Ascending aorta (tissue), 2 donors: ENCODE results near the gene FOXP1. TPM values are rescaled to one million over a fixed set of nuclear protein-coding genes. Genes with fewer than 3 reads are reported as not detected.
A peak's percentile ranks its signal among the peaks of the same experiment; 100 is the strongest.

Experiments
- DNase-seq, 2 donors: peaks; one replicate each; pipeline ENCODE4 v3.0.0-alpha.2; 2019; ENCODE audit warnings: low spot score in 2 of 2
- H3K27ac ChIP-seq, 2 donors: fragments of 200-600 bp; sonication (generic); one replicate each; pipeline ENCODE4 v1.5.1; 2016 to 2017; ENCODE audit warnings: mild to moderate bottlenecking in 1 of 2
- H3K27me3 ChIP-seq: fragments of 200-600 bp; sonication (generic); one replicate; pipeline ENCODE4 v1.5.1; 2017
- H3K36me3 ChIP-seq, 2 donors: fragments of 200-600 bp; sonication (generic); one replicate each; pipeline ENCODE4 v1.5.1; 2016
- H3K4me1 ChIP-seq, 2 donors: fragments of 200-600 bp; sonication (generic); one replicate each; pipeline ENCODE4 v1.5.1; 2016 to 2017; ENCODE audit warnings: mild to moderate bottlenecking in 1 of 2
- H3K4me3 ChIP-seq, 2 donors: fragments of 200-600 bp; sonication (generic); one replicate each; pipeline ENCODE4 v1.5.1; 2016 to 2017; ENCODE audit warnings: mild to moderate bottlenecking in 1 of 2
- H3K9me3 ChIP-seq, 2 donors: fragments of 200-600 bp; sonication (generic); one replicate each; pipeline ENCODE4 v1.5.1; 2016
- CTCF ChIP-seq, 3 experiments: fragments of 200-600 bp in 2 of 3; fragments of 450-650 bp in 1 of 3; sonication (generic) in 2 of 3; IDR thresholded peaks; one replicate each; pipeline ENCODE4 v1.5.1; 2016 to 2019; ENCODE audit warnings: antibody characterized with exemption in 3 of 3, mild to moderate bottlenecking in 1 of 3, moderate library complexity in 1 of 3
- intact Hi-C: fragments of 100-400 bp; cut with DNase I; formaldehyde crosslinking; loops from one replicate; pipeline ENCODE4 v1.15.1; 2023
- total RNA-seq: library from RNA; depleted of rRNA; stranded (reverse); fragments of >200 nt; gene quantifications from one replicate; pipeline ENCODE4 v1.1.0, GENCODE V29; 2016

FOXP1 gene
- total RNA-seq, 1 donor from 2014 or later: 171 TPM

DNA sequence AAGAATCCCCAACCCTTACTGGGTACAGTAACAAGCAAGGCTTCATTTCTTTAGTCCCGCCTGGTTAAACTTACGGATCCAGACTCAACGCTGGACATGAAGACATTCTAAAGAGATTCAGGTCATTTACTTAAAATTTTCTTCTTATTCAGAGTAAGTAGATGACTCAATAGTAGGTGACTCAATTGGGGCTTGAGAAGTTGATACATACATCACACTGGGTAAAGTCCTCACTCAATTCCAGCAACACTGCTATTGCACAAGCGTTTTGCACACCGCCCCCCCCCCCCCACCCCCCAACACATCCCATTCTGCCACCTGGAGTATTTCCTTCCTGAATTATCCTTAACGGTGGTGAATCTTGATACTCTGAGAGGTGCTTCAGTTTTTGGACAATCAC lies 610.0 kb downstream of the FOXP1 start:
- no peaks in the 10 kb centered on the region for H3K9me3 ChIP-seq
- peaks cover 53 to 85% of the 10 kb centered on the region in 2 donors for H3K36me3 ChIP-seq
- intact Hi-C loops: no loop called here
- no peaks in the 10 kb centered on the region for H3K27me3 ChIP-seq
- peaks cover 0 to 20% of the 10 kb centered on the region in 2 donors for H3K4me1 ChIP-seq
- TF ChIP-seq CTCF (IDR thresholded peaks at IDR 0.05): no peak
- no peak for DNase-seq
- H3K27ac ChIP-seq: no peak overlapping the region
- no peak overlapping the region for H3K4me3 ChIP-seq

DNA sequence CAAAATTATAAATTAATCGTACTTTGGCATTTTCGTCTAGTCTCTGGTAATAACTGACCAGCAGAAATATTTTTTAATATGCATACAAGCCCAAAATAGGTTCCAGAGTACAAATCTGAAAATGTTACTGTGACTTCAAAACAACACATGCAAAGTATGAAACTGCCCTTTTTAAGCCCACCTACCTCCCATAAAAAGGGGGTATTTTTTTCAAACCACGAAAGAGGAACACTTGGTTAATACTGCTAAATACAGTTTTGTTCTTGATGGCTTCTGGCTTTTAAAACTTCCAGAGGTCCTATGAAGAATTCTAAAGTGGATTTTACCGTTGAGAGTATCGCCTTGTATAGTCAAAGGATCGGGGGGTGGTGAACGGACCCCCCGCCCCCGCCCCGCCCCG lies 610.7 kb downstream of the FOXP1 start:
- Histone ChIP-seq H3K4me1 (peaks cover 0 to 21% of the 10 kb centered on the region in 2 donors), H3K9me3 (no peaks in the 10 kb centered on the region), H3K36me3 (peaks cover 49 to 83% of the 10 kb centered on the region in 2 donors), H3K27ac (no peak overlapping the region), H3K27me3 (no peaks in the 10 kb centered on the region), H3K4me3 (no peak overlapping the region)
- intact Hi-C loops: no loop called here
- DNase-seq: no peak
- TF ChIP-seq CTCF (IDR thresholded peaks at IDR 0.05): no peak

DNA sequence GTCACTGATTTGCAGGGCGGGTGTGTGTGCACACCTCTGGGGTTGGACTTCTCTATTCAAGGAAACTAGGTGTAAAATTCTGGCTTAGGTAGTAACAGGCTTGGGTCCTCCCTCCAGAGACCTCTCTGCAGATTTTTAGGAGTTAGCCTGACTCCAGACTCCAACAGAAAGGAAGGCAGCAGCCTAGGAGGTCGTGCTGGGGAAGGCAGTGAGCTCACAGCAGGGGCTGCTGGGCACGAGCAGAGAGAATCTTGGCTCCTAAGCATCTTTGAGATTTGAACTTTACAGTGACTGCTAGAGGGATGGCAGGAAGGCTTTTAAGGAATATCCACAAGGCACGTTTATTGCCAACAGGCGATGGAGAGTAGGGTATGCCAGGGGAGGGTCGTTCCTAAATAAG lies 612.6 kb downstream of the FOXP1 start:
- TF ChIP-seq CTCF (IDR thresholded peaks at IDR 0.05): no peak
- H3K36me3 ChIP-seq: peaks cover 35 to 70% of the 10 kb centered on the region in 2 donors
- H3K4me1 ChIP-seq: peaks cover 0 to 31% of the 10 kb centered on the region in 2 donors
- intact Hi-C loops: no loop called here
- no peak overlapping the region for H3K4me3 ChIP-seq
- H3K27me3 ChIP-seq: no peaks in the 10 kb centered on the region
- no peak for DNase-seq
- H3K27ac ChIP-seq: peak overlapping the region in 1 of 2 donors; percentile 40
- no peaks in the 10 kb centered on the region for H3K9me3 ChIP-seq

DNA sequence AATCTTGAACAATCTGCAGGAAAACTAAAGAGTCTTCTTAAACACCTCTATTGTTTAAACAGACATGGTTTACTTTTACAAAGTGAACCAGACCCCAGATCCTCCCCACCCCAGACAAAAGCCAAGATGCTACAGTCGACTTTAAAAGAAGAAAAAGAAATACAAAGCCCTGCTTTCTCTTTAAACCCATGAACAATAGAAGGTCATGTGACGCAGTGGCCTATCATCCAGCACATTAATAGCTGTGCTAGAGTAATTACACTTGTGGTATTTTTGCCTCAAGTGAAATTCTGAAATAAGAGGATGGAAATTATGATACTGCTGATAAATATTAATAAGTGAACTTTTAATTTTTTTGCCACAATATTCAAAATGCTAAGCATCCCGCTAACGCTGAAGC lies 613.4 kb downstream of the FOXP1 start:
- H3K9me3 ChIP-seq: no peaks in the 10 kb centered on the region
- peaks cover 41 to 70% of the 10 kb centered on the region in 2 donors for H3K36me3 ChIP-seq
- no peak for DNase-seq
- H3K4me1 ChIP-seq: peaks cover 0 to 28% of the 10 kb centered on the region in 2 donors
- no peak overlapping the region for H3K27ac ChIP-seq
- intact Hi-C loops: no loop called here
- TF ChIP-seq CTCF (IDR thresholded peaks at IDR 0.05): no peak
- no peaks in the 10 kb centered on the region for H3K27me3 ChIP-seq
- no peak overlapping the region for H3K4me3 ChIP-seq

DNA sequence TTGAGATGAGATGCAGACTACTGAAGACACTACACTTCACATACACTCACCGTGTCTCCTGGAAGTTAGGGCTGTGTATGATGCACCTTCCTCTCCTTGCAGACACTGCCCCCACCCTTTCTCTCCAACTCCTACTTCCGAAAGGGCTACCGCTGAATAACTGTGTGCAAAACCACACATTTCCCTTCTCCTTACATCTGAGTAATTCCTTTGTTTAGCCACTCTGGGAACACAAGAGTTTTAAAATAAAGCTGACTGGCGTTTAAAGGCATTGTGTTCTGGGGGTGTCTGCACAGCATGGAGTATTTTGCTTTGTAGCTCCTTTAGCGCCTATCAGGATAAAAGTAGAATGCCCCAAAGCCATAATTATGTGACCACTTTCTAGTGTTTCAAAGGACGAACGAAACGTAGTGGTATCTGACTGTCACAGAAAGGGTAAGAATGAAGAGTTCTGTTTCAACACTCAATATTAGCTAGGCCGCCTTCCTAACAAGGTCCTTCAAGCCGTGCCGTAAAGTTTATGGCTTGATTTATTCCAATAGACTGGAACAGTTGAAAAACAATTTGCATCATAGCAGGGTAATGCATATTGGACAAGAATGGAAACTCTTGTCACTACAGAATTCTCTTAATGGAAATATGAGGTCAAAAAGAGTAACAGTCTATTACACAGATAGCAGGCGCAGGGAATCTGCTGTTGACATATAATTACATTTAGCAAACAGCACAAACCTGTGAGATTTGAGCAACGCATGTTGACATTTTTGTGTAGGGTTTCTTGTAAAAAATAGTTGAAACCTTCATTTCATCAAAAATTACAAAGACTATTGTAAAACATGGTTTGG lies 619.9 kb downstream of the FOXP1 start:
- Histone ChIP-seq H3K9me3 (no peaks in the 10 kb centered on the region), H3K27ac (no peak overlapping the region), H3K4me1 (peaks cover 0 to 11% of the 10 kb centered on the region in 2 donors), H3K27me3 (no peaks in the 10 kb centered on the region), H3K36me3 (peaks cover 47 to 73% of the 10 kb centered on the region in 2 donors), H3K4me3 (no peak overlapping the region)
- TF ChIP-seq CTCF (IDR thresholded peaks at IDR 0.05): no peak
- intact Hi-C loops: no loop called here
- no peak for DNase-seq
